ENCODE results near the gene SH3BP1.

DNA sequence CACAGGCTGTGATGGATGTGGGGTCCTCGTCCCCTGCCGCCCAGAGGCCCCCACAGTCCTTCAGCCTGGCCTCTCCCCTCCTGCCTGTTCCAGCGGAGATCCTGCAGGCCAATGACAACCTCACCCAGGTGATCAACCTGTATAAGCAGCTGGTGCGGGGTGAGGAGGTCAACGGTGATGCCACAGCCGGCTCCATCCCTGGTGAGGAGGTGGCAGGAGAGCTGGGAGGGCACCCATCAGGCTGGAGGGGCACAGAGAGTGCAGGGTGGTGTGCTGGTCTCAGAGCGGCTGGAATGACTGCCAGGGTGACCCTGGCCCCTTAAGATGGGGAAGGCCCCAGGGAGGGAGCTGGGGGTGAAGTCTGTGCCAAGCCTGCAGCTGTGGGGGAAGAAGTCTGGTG lies 14.6 kb upstream of the SH3BP1 start:
- TF ChIP-seq, protein P1, sequence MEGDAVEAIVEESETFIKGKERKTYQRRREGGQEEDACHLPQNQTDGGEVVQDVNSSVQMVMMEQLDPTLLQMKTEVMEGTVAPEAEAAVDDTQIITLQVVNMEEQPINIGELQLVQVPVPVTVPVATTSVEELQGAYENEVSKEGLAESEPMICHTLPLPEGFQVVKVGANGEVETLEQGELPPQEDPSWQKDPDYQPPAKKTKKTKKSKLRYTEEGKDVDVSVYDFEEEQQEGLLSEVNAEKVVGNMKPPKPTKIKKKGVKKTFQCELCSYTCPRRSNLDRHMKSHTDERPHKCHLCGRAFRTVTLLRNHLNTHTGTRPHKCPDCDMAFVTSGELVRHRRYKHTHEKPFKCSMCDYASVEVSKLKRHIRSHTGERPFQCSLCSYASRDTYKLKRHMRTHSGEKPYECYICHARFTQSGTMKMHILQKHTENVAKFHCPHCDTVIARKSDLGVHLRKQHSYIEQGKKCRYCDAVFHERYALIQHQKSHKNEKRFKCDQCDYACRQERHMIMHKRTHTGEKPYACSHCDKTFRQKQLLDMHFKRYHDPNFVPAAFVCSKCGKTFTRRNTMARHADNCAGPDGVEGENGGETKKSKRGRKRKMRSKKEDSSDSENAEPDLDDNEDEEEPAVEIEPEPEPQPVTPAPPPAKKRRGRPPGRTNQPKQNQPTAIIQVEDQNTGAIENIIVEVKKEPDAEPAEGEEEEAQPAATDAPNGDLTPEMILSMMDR (IDR thresholded peaks at IDR 0.05): no peak
- TF ChIP-seq POLR2AphosphoS5 (IDR thresholded peaks at IDR 0.05; ENCODE audit: insufficient read depth in 1 of 2, low read depth in 1 of 2): no peak
- TF ChIP-seq POLR2A (IDR thresholded peaks at IDR 0.05): no peak
